ENCODE data around the gene GAK. TPM values are rescaled to one million over a fixed set of nuclear protein-coding genes. Genes with fewer than 3 reads are reported as not detected.

The GAK gene
- polyA plus RNA-seq, 1 donor from 2014 or later = 58.8 TPM

DNA sequence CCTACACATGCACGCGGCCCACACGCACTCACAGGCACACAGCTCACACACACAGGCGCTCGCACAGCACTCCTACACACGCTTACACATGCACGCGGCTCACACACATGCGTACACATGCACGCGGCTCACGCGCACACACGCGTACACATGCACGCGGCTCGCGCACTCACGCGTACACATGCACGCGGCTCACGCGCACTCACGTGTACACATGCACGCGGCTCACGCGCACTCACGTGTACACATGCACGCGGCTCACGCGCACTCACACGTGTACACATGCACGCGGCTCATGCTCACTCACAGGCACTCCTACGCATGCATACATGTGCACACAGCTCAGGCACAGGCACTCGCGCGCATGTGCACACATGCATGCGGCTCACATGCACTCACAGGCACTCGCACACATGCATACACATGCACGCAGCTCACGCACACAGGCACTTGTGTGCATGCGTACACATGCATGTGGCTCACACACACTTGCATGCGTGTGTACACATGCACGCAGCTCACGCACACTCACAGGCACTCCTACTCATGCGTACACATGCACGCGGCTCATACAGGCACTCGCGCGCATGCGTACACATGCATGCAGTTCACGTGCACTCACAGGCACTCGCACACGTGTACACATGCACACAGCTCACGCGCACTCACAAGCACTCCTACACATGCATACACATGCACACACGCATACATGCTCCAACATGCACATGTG, 44.9 kb downstream of the GAK start:
- Histone ChIP-seq H2AFZ (ENCODE audit: low read depth, low read length) (no peak overlapping the region), H3K4me3 (ENCODE audit: low read length) (no peak overlapping the region), H3F3A (ENCODE audit: insufficient read depth, low read length, poor library complexity, severe bottlenecking) (no peaks in the 10 kb centered on the region), H3K9me3 (ENCODE audit: low read length) (no peaks in the 10 kb centered on the region), H3K36me3 (ENCODE audit: insufficient read depth, low read length) (no peaks in the 10 kb centered on the region), H4K20me1 (ENCODE audit: insufficient read depth) (no peaks in the 10 kb centered on the region), H3K9ac (ENCODE audit: low read length) (no peak overlapping the region), H3K27me3 (ENCODE audit: insufficient read depth, low read depth, low read length) (no peaks in the 10 kb centered on the region), H3K4me2 (ENCODE audit: low read length) (no peak overlapping the region), H3K79me2 (replicated peaks; ENCODE audit: insufficient read depth, low read length) (no peaks in the 10 kb centered on the region), H3K9me2 (ENCODE audit: insufficient read depth, low read length) (no peaks in the 10 kb centered on the region), H3K27ac (ENCODE audit: low read length) (no peak overlapping the region)
- no peak for TF ChIP-seq POLR2AphosphoS5 (IDR thresholded peaks at IDR 0.05)
- no peak for TF ChIP-seq MXI1 (conservative IDR thresholded peaks at IDR 0.05; ENCODE audit: poor library complexity, severe bottlenecking)
- TF ChIP-seq RAD21 (conservative IDR thresholded peaks at IDR 0.05) = no peak
- no peak for TF ChIP-seq SMC3 (conservative IDR thresholded peaks at IDR 0.05; ENCODE audit: poor library complexity)
- no peak for TF ChIP-seq EP300 (conservative IDR thresholded peaks at IDR 0.05; ENCODE audit: poor library complexity, severe bottlenecking)
- no peak for TF ChIP-seq EZH2 (IDR thresholded peaks at IDR 0.05; ENCODE audit: borderline replicate concordance, insufficient read depth, low read length, poor library complexity, severe bottlenecking)
- TF ChIP-seq, protein P1, sequence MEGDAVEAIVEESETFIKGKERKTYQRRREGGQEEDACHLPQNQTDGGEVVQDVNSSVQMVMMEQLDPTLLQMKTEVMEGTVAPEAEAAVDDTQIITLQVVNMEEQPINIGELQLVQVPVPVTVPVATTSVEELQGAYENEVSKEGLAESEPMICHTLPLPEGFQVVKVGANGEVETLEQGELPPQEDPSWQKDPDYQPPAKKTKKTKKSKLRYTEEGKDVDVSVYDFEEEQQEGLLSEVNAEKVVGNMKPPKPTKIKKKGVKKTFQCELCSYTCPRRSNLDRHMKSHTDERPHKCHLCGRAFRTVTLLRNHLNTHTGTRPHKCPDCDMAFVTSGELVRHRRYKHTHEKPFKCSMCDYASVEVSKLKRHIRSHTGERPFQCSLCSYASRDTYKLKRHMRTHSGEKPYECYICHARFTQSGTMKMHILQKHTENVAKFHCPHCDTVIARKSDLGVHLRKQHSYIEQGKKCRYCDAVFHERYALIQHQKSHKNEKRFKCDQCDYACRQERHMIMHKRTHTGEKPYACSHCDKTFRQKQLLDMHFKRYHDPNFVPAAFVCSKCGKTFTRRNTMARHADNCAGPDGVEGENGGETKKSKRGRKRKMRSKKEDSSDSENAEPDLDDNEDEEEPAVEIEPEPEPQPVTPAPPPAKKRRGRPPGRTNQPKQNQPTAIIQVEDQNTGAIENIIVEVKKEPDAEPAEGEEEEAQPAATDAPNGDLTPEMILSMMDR (IDR thresholded peaks at IDR 0.05; ENCODE audit: poor library complexity, severe bottlenecking) = no peak
- no peak for TF ChIP-seq TAF1 (IDR thresholded peaks at IDR 0.05; ENCODE audit: low read depth)
- no peak for TF ChIP-seq REST (IDR thresholded peaks at IDR 0.05; ENCODE audit: borderline replicate concordance)

GRCh38 chr4:886244-886643, 45.9 kb downstream of the GAK start:
- H2AFZ ChIP-seq (ENCODE audit: low read depth, low read length) = no peak overlapping the region
- no peaks in the 10 kb centered on the region for H3F3A ChIP-seq (ENCODE audit: insufficient read depth, low read length, poor library complexity, severe bottlenecking)

More at GRCh38 chr4:886244-886643, 45.9 kb downstream of the GAK start:
- H3K9ac ChIP-seq (ENCODE audit: low read length) = no peak overlapping the region
- no peak for TF ChIP-seq RAD21 (conservative IDR thresholded peaks at IDR 0.05)
- TF ChIP-seq MXI1 (conservative IDR thresholded peaks at IDR 0.05; ENCODE audit: poor library complexity, severe bottlenecking) = no peak
- no peak for TF ChIP-seq SMC3 (conservative IDR thresholded peaks at IDR 0.05; ENCODE audit: poor library complexity)
- TF ChIP-seq TAF1 (IDR thresholded peaks at IDR 0.05; ENCODE audit: low read depth) = no peak
- no peak for TF ChIP-seq POLR2AphosphoS5 (IDR thresholded peaks at IDR 0.05)
- no peak for TF ChIP-seq EP300 (conservative IDR thresholded peaks at IDR 0.05; ENCODE audit: poor library complexity, severe bottlenecking)
- TF ChIP-seq, protein P1 (IDR thresholded peaks at IDR 0.05; ENCODE audit: poor library complexity, severe bottlenecking) = no peak
- no peak for TF ChIP-seq EZH2 (IDR thresholded peaks at IDR 0.05; ENCODE audit: borderline replicate concordance, insufficient read depth, low read length, poor library complexity, severe bottlenecking)
- H3K4me2 ChIP-seq (ENCODE audit: low read length) = no peak overlapping the region
- no peaks in the 10 kb centered on the region for H3K9me2 ChIP-seq (ENCODE audit: insufficient read depth, low read length)
- H3K36me3 ChIP-seq (ENCODE audit: insufficient read depth, low read length) = no peaks in the 10 kb centered on the region
- H3K4me3 ChIP-seq (ENCODE audit: low read length) = no peak overlapping the region
- H3K79me2 ChIP-seq (replicated peaks; ENCODE audit: insufficient read depth, low read length) = no peaks in the 10 kb centered on the region
- no peak overlapping the region for H3K27ac ChIP-seq (ENCODE audit: low read length)
- no peaks in the 10 kb centered on the region for H4K20me1 ChIP-seq (ENCODE audit: insufficient read depth)
- H3K9me3 ChIP-seq (ENCODE audit: low read length) = no peaks in the 10 kb centered on the region
- H3K27me3 ChIP-seq (ENCODE audit: insufficient read depth, low read depth, low read length) = no peaks in the 10 kb centered on the region
